Memory B cell (primary cell): ENCODE results near the gene CBARP.
A peak's percentile ranks its signal among the peaks of the same experiment; 100 is the strongest.

Experiments
- ATAC-seq: fragments of 150-1000 bp; cut with Tn5 transposase; 2 replicates; pipeline ENCODE4 v1.10.0; 2021; ENCODE audit warnings: low read depth, mild to moderate bottlenecking, moderate library complexity
- DNase-seq, 2 donors: peaks; one replicate each; pipeline ENCODE4 v3.0.0; 2022; ENCODE audit warnings: low spot score in 2 of 2
- H3K27ac Mint-ChIP-seq: one replicate; pipeline ENCODE4 v1.8.0; 2022; ENCODE audit warnings: mild to moderate bottlenecking, moderate library complexity, mixed read lengths
- H3K27me3 Mint-ChIP-seq: one replicate; pipeline ENCODE4 v1.8.0; 2022; ENCODE audit warnings: mixed read lengths
- H3K36me3 Mint-ChIP-seq: one replicate; pipeline ENCODE4 v1.8.0; 2022; ENCODE audit warnings: mild to moderate bottlenecking, mixed read lengths
- H3K4me1 Mint-ChIP-seq: one replicate; pipeline ENCODE4 v1.8.0; 2022; ENCODE audit warnings: mixed read lengths
- H3K4me3 Mint-ChIP-seq: one replicate; pipeline ENCODE4 v1.8.0; 2022; ENCODE audit warnings: mild to moderate bottlenecking, moderate library complexity, mixed read lengths
- H3K9me3 Mint-ChIP-seq: one replicate; pipeline ENCODE4 v1.8.0; 2022; ENCODE audit warnings: mixed read lengths

The CBARP gene

DNA sequence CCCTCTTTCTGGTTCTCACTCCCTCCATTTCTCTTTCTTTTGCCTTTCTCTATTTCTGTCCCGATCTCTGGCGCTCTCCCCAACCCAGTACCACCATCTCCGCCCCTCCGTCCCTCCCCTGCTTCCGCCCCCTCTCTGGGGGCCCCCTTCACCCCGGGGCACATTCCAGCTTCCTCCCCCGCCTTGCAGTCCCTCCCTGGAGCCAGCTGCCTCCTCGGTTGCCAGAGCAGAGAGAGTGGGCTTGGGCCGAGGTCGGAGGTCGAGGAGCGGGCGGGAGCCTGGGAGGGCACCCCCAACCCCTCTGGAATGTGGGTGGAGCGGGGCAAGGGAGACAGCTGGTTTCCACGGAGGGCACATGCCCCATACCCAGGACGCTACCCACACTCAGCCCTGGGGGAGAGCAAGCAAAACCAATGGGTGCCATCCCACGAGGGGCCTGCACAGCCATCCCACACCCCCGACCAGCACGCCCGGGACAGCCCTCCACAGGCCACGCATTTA lies 24.9 kb upstream of the CBARP start:
- H3K36me3 Mint-ChIP-seq, result peaks cover 4% of the 10 kb centered on the region
- DNase-seq, result no peak
- peak overlapping the region; percentile 92 for H3K4me3 Mint-ChIP-seq
- no peaks in the 10 kb centered on the region for H3K27me3 Mint-ChIP-seq
- H3K4me1 Mint-ChIP-seq, result peaks cover 44% of the 10 kb centered on the region
- H3K27ac Mint-ChIP-seq, result peak overlapping the region; percentile 99
- no peak for ATAC-seq
- H3K9me3 Mint-ChIP-seq, result no peaks in the 10 kb centered on the region

GRCh38 chr19:1261798-1262622 lies 24.2 kb upstream of the CBARP start:
- Mint-ChIP-seq H3K27me3 (no peaks in the 10 kb centered on the region), H3K4me1 (peaks cover 43% of the 10 kb centered on the region), H3K36me3 (peaks cover 8% of the 10 kb centered on the region), H3K27ac (peak overlapping the region; percentile 99), H3K9me3 (no peaks in the 10 kb centered on the region), H3K4me3 (peak overlapping the region; percentile 98)
- peak; percentile 2 for ATAC-seq
- peak; percentile 61 to 73 for DNase-seq

DNA sequence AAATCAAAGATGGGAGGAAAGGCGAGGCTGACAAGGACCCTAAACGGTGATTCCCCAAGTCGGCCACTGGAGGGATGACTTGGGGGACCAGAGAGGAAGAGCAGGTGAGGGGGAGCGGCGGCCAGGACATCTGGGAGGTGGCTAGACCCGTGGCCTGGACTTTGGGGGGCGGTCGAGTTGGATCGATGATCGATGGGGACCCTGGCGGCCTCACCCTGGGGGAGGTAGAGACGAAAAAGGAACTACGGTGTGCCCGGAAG lies 23.7 kb upstream of the CBARP start:
- Mint-ChIP-seq H3K4me3 (peak overlapping the region; percentile 98), H3K27ac (peak overlapping the region; percentile 99), H3K4me1 (peaks cover 43% of the 10 kb centered on the region), H3K9me3 (no peaks in the 10 kb centered on the region), H3K27me3 (no peaks in the 10 kb centered on the region), H3K36me3 (peaks cover 8% of the 10 kb centered on the region)
- ATAC-seq (no peak), DNase-seq (no peak)

DNA sequence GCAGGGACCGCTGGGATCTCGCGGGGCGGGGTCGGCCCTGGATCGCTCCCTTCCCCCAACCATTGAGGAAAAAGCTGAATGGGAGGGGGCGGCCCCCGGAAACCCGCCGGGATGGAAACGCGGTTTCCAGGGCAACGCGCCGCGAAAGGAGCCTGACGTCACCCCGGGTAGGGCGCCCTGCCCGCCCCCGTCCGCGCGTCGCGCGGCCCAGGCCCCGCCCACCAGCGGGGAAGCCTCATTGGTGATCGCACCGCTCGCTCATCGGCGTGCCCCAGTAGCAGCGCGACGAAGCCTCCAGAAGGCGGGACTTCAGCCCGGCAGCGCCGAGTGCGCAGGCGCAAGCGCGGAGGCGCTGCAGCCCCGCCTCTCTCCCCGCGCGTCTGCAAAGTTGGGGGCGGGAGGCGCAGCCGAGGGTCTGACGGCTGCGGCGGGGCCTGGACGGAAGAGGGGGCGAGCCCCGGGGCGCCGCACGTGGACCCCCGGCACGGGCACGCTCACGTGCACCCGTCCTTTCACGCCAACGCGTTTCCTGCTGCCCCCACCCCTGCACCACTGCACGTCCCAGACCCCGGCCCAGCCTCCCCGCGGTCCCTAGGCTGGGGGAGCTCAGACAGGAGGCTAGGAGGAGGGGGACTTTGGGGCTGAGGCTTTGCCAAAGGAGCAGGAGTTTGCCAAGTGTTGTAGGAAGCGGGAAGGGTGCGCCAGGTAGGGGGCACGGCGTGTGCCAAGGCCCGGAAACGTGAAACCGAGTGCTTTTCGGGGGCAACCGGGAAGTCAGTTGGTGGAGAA lies 23.1 kb upstream of the CBARP start:
- H3K36me3 Mint-ChIP-seq, result peaks cover 8% of the 10 kb centered on the region
- no peaks in the 10 kb centered on the region for H3K9me3 Mint-ChIP-seq
- peak; percentile 91 to 97 for DNase-seq
- peak overlapping the region; percentile 98 for H3K4me3 Mint-ChIP-seq
- peak; percentile 61 for ATAC-seq
- H3K27me3 Mint-ChIP-seq, result no peaks in the 10 kb centered on the region
- H3K27ac Mint-ChIP-seq, result peak overlapping the region; percentile 99
- peaks cover 43% of the 10 kb centered on the region for H3K4me1 Mint-ChIP-seq

DNA sequence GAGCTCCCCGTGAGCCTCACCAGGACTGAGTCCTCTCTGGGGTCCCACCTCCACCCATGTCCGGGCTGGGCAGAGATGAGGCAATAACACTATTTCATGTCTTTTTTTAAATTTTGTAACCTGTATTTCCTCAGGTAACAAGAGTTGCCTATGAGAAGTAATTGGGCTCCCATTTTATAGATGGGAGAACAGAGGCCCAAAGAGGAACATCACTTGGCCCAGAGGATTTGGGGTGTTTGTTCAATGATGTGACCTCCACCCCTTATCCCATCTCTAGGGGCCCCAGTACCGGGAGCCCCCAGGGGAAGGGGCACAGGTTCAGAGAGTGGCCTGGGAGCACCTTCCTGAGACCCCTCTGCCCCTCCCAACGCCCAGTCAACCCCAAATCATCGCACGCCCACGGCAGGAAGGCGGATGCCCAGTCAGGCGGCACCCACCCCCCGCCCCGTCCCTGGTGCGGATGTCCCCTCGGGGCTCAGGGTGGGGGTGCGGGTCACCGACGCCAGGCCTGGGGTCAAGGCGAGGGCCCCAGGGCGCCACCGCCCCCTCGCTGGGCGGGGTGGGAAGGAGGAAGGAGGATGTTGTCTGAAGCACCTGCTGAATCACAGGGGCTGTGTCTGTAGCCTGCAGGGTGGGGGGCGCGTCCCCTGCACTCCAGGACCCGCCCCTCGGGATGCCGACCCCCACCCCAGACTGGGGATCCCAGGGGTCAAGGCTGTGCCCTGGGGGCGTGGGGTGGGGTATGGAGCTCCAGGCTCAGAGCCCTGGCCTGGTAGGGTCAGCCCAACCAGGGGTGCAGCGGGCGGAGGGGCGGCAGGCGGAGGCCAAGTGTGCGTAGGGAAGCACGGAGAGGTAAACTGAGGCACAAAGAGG lies 22.3 kb upstream of the CBARP start:
- peak; percentile 60 to 72 for DNase-seq
- Mint-ChIP-seq H3K4me1 (peaks cover 37% of the 10 kb centered on the region), H3K27me3 (no peaks in the 10 kb centered on the region), H3K4me3 (peak overlapping the region; percentile 98), H3K9me3 (no peaks in the 10 kb centered on the region), H3K36me3 (peaks cover 11% of the 10 kb centered on the region), H3K27ac (peak overlapping the region; percentile 99)
- ATAC-seq, result no peak

GRCh38 chr19:1259206-1259875 lies 21.5 kb upstream of the CBARP start:
- no peaks in the 10 kb centered on the region for H3K27me3 Mint-ChIP-seq
- peak overlapping the region; percentile 99 for H3K27ac Mint-ChIP-seq
- DNase-seq (peak; percentile 64 to 80), ATAC-seq (peak; percentile 13)
- H3K4me3 Mint-ChIP-seq, result peak overlapping the region; percentile 92
- peaks cover 12% of the 10 kb centered on the region for H3K36me3 Mint-ChIP-seq
- H3K4me1 Mint-ChIP-seq, result peaks cover 29% of the 10 kb centered on the region
- H3K9me3 Mint-ChIP-seq, result no peaks in the 10 kb centered on the region

DNA sequence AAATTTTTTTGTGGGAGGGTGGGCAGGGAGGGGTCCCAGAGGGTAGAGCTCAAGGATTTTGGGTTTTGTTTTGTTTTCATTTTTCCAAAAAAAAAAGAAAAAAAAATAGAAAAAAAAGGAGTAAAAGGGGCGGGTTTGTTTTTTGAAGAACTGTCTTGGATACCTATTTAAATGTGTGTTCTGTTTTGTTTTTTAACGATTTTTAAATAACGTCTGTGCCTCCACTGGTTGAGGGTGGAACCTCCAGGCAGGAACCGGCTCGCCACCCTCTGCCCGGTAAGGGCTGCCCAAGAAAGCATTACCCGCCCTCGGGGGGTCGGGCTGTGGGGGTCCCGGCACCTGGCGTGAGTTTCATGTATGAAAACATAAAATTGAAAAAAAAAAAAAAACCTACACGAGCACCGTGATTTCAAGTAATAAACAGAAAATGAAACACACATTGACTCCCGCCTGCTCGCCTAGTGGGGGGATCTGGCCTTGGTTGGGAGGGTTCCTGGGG lies 21.0 kb upstream of the CBARP start:
- Mint-ChIP-seq H3K4me1 (peaks cover 27% of the 10 kb centered on the region), H3K27me3 (no peaks in the 10 kb centered on the region), H3K27ac (peak overlapping the region; percentile 99), H3K36me3 (peaks cover 12% of the 10 kb centered on the region), H3K9me3 (no peaks in the 10 kb centered on the region), H3K4me3 (peak overlapping the region; percentile 92)
- ATAC-seq (peak; percentile 0), DNase-seq (no peak)

DNA sequence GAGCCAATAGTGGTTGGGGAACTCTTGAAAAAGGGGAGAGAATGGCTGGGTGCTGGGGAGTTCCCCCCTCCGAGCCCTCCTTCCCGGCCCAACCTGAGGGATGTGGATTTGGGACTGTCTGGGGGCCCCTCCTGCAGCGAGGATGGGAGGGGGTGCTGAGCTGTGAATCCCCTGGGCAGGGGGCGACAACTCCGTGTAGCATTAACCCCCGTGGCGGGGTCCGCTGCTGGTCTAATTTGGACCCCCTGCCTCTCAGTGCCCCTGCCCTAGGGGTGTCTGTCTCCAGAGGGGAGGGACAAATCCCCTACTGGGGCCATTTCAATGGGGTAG lies 20.3 kb upstream of the CBARP start:
- Mint-ChIP-seq H3K4me3 (peak overlapping the region; percentile 56), H3K9me3 (no peaks in the 10 kb centered on the region), H3K27me3 (no peaks in the 10 kb centered on the region), H3K4me1 (peaks cover 27% of the 10 kb centered on the region), H3K27ac (peak overlapping the region; percentile 99), H3K36me3 (peaks cover 14% of the 10 kb centered on the region)
- ATAC-seq, result no peak
- no peak for DNase-seq

DNA sequence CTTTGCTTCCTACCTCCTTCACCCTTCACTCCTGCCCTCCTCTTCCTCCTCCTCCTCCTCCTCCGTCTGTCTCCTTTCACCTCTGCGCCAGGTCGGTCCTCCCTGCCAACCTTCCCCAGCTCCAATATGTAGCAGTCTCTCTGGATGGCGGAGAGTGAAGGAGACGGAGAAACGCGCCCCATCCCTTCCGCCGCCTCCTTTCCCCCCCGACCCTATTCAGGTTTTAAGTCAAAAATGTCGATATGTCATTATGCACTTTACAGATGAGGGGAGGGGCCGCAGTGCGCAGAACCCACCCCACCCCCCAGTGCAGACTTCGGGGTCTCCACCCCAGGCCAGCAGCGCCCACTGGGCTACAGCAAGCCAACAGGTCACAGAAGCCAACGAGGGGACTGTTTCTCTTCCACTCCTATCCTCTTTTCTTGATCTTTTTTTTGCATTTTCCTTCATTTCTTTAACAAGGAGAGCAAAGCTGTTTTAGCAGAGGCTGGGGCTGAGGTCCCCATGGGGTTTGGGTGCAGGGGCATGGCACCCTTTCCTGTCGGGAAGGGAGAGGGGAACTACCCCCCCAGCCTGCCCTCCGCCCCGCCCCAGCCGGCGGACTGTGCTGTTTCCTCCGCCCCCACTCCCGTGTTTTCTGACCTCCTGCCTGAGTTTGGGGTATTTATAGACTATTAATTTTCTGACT lies 19.8 kb upstream of the CBARP start:
- DNase-seq (no peak), ATAC-seq (no peak)
- Mint-ChIP-seq H3K9me3 (no peaks in the 10 kb centered on the region), H3K36me3 (peaks cover 14% of the 10 kb centered on the region), H3K27ac (peak overlapping the region; percentile 99), H3K4me3 (peak overlapping the region; percentile 56), H3K4me1 (peaks cover 23% of the 10 kb centered on the region), H3K27me3 (no peaks in the 10 kb centered on the region)

- no peaks in the 10 kb centered on the region for H3K27me3 Mint-ChIP-seq
- ATAC-seq, result no peak
- H3K9me3 Mint-ChIP-seq, result no peaks in the 10 kb centered on the region
- H3K36me3 Mint-ChIP-seq, result peaks cover 14% of the 10 kb centered on the region
- peak overlapping the region; percentile 99 for H3K27ac Mint-ChIP-seq
- peaks cover 20% of the 10 kb centered on the region for H3K4me1 Mint-ChIP-seq
- DNase-seq, result no peak
- no peak overlapping the region for H3K4me3 Mint-ChIP-seq
These were observed 19.1 kb upstream of the CBARP start for GRCh38 chr19:1256646-1257474.

DNA sequence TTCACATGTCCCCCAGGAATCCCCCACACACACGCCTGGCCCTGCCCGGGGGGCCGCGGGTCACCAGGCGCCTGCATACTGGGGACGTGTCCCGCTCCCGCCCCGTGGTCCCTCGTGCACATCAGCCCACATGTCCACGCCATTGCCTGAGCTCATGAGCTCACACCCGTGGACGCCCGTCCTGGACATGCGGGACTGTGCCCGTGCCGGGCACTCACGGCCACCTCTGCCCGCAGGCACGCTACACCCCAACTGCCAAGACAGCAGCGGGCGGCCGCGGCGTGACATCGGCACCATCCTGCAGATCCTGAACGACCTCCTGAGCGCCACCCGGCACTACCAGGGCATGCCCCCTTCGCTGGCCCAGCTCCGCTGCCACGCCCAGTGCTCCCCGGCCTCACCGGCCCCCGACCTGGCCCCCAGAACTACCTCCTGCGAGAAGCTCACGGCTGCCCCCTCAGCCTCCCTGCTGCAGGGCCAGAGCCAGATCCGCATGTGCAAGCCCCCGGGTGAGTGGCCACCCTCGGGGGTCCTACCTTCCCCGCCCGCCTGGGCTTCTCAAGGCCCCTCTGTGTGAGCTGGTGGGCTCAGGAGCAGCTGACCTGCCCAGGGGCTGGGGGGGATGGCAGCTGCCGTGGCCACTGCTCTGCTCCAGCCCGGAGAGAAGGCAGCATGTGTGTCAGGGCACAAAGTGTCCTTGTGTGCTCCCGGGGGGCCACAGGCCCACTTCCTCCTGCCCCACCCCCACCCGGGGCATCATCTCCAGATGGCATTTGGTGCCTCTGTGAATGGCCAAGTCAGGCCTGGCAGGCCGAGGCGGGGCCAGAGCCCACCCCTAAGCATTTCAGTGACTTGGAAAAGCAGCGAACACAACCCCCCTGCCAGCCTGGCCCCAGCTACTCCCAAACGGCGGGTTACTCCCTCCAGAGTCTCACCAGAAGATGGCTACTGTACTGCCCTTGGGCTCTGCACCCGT lies 17.7 kb upstream of the CBARP start:
- Mint-ChIP-seq H3K36me3 (peaks cover 17% of the 10 kb centered on the region), H3K27me3 (no peaks in the 10 kb centered on the region), H3K4me1 (peaks cover 17% of the 10 kb centered on the region), H3K4me3 (peak overlapping the region; percentile 29), H3K9me3 (no peaks in the 10 kb centered on the region), H3K27ac (peak overlapping the region; percentile 35)
- DNase-seq (no peak), ATAC-seq (no peak)
